A673 (cell line): ENCODE measurements around the gene LETMD1.

Experiments
- EZH2 ChIP-seq: fragments of 200-600 bp; sonication (generic); IDR thresholded peaks from 2 replicates; pipeline ENCODE4 v1.6.1; 2017; ENCODE audit warnings: borderline replicate concordance, low read depth, mild to moderate bottlenecking, mixed read lengths, antibody characterized with exemption, low read length; ENCODE audit not compliant: poor library complexity, severe bottlenecking
- TF ChIP-seq, protein P1 (sequence below): fragments of 300-800, 200-600 bp; sonication (generic); conservative IDR thresholded peaks from 2 replicates; pipeline ENCODE4 v1.5.1; 2017; ENCODE audit warnings: low read depth, mild to moderate bottlenecking, antibody characterized with exemption, low read length, moderate library complexity, mixed read lengths

DNA sequence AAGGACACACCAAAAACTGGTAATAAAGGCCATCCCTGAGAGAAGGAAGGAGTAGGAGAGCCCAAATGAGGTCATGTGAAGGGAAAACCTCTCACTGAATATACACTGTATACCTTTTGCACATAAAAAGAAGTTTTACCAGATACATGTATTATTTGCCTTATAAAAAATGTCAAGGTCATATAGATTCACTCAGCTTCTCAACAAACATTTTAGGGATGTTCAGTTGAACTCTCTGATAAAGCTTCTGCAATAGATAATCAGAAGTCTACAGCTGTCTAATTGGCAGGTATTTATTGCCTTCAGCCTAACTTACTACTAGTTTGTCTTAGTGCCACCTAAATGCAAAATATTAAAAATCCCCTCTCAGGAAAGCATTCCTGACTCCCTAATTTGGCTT is 30.7 kb upstream of the LETMD1 start:
- TF ChIP-seq, protein P1, sequence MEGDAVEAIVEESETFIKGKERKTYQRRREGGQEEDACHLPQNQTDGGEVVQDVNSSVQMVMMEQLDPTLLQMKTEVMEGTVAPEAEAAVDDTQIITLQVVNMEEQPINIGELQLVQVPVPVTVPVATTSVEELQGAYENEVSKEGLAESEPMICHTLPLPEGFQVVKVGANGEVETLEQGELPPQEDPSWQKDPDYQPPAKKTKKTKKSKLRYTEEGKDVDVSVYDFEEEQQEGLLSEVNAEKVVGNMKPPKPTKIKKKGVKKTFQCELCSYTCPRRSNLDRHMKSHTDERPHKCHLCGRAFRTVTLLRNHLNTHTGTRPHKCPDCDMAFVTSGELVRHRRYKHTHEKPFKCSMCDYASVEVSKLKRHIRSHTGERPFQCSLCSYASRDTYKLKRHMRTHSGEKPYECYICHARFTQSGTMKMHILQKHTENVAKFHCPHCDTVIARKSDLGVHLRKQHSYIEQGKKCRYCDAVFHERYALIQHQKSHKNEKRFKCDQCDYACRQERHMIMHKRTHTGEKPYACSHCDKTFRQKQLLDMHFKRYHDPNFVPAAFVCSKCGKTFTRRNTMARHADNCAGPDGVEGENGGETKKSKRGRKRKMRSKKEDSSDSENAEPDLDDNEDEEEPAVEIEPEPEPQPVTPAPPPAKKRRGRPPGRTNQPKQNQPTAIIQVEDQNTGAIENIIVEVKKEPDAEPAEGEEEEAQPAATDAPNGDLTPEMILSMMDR = no peak
- no peak for TF ChIP-seq EZH2
